ENCODE measurements around the gene PNPLA5.
"Not testable (repeated sequence)": the region's sequence is repeated elsewhere in the genome, so short reads cannot be mapped to it uniquely, and the experiment has no call there.

PNPLA5 gene

GRCh38 chr22:43911351-43911750 is 19.5 kb upstream of the PNPLA5 start:
- no peak overlapping the region for H3K4me3 Mint-ChIP-seq
- peaks cover 27% of the 10 kb centered on the region for H3K27me3 Mint-ChIP-seq
- ATAC-seq: no peak
- H3K27ac Mint-ChIP-seq: no peak overlapping the region
- peaks cover 4% of the 10 kb centered on the region for H3K9me3 Mint-ChIP-seq
- no peaks in the 10 kb centered on the region for H3K36me3 Mint-ChIP-seq
- peaks cover 5% of the 10 kb centered on the region for H3K4me1 Mint-ChIP-seq

- Mint-ChIP-seq H3K4me1 (peaks cover 5% of the 10 kb centered on the region), H3K27ac (no peak overlapping the region), H3K36me3 (no peaks in the 10 kb centered on the region), H3K9me3 (peaks cover 4% of the 10 kb centered on the region), H3K27me3 (peaks cover 32% of the 10 kb centered on the region), H3K4me3 (no peak overlapping the region)
- peak; percentile 18 for ATAC-seq
Measured at GRCh38 chr22:43910178-43910695, 18.4 kb upstream of the PNPLA5 start.

GRCh38 chr22:43909708-43910107 is 17.9 kb upstream of the PNPLA5 start:
- H3K4me3 Mint-ChIP-seq: no peak overlapping the region
- H3K9me3 Mint-ChIP-seq: peaks cover 4% of the 10 kb centered on the region
- no peaks in the 10 kb centered on the region for H3K36me3 Mint-ChIP-seq
- peaks cover 36% of the 10 kb centered on the region for H3K27me3 Mint-ChIP-seq
- no peak overlapping the region for H3K27ac Mint-ChIP-seq
- ATAC-seq: no peak
- peaks cover 5% of the 10 kb centered on the region for H3K4me1 Mint-ChIP-seq

- Mint-ChIP-seq H3K4me1 (no peaks in the 10 kb centered on the region), H3K9me3 (no peaks in the 10 kb centered on the region), H3K27ac (no peak overlapping the region), H3K36me3 (no peaks in the 10 kb centered on the region), H3K27me3 (peaks cover 56% of the 10 kb centered on the region), H3K4me3 (no peak overlapping the region)
- no peak for ATAC-seq
Measured at GRCh38 chr22:43905681-43906080, 13.9 kb upstream of the PNPLA5 start.

DNA sequence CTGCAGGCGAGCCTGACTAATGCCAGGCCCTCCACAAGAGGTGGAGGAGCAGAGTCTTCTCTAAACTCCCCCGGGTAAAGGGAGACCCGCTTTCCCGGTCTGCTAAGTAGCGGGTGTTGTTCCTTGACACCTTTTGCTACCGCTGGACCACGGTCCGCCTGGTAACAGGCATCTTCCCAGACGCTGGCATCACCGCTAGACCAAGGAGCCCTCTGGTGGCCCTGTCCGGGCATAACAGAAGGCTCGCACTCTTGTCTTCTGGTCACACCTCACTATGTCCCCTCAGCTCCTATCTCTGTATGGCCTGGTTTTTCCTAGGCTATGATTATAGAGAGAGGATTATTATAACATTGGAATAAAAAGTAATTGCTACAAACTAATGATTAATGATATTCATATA is 12.6 kb upstream of the PNPLA5 start:
- not testable (repeated sequence) for H3K4me1 Mint-ChIP-seq, H3K36me3 Mint-ChIP-seq, H3K4me3 Mint-ChIP-seq, H3K27ac Mint-ChIP-seq, ATAC-seq, H3K9me3 Mint-ChIP-seq
- H3K27me3 Mint-ChIP-seq: peaks cover 50% of the 10 kb centered on the region

DNA sequence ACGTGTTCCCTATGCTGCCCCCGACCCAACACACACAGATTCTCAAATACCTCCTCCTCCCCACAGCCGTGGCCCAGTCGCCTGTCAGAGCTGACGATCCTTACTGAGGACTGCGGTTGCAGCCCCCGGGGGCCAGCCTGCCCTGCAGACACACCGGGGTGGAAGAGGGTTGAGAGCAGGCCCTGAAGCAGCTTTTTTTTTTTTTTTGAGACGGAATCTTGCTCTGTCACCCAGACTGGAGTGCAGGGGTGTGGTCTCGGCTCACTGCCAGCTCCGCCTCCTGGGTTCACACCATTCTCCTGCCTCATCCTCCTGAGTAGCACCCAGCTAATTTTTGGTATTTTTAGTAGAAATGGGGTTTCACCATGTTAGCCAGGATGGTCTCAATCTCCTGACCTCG is 11.2 kb upstream of the PNPLA5 start:
- not testable (repeated sequence) for H3K4me1 Mint-ChIP-seq, H3K9me3 Mint-ChIP-seq, H3K36me3 Mint-ChIP-seq, ATAC-seq, H3K27ac Mint-ChIP-seq, H3K4me3 Mint-ChIP-seq
- peaks cover 50% of the 10 kb centered on the region for H3K27me3 Mint-ChIP-seq

GRCh38 chr22:43901976-43902643 is 10.3 kb upstream of the PNPLA5 start:
- Mint-ChIP-seq H3K4me3 (no peak overlapping the region), H3K4me1 (no peaks in the 10 kb centered on the region), H3K27me3 (peaks cover 50% of the 10 kb centered on the region), H3K27ac (no peak overlapping the region), H3K36me3 (no peaks in the 10 kb centered on the region), H3K9me3 (no peaks in the 10 kb centered on the region)
- ATAC-seq: no peak

GRCh38 chr22:43900206-43900605 is 8.4 kb upstream of the PNPLA5 start:
- H3K36me3 Mint-ChIP-seq: no peaks in the 10 kb centered on the region
- H3K4me1 Mint-ChIP-seq: no peaks in the 10 kb centered on the region
- no peak overlapping the region for H3K4me3 Mint-ChIP-seq
- no peak overlapping the region for H3K27ac Mint-ChIP-seq
- H3K9me3 Mint-ChIP-seq: no peaks in the 10 kb centered on the region
- H3K27me3 Mint-ChIP-seq: peaks cover 56% of the 10 kb centered on the region
- no peak for ATAC-seq

GRCh38 chr22:43897751-43898261 is 6.0 kb upstream of the PNPLA5 start:
- H3K4me1 Mint-ChIP-seq: no peaks in the 10 kb centered on the region
- H3K27ac Mint-ChIP-seq: no peak overlapping the region
- no peak overlapping the region for H3K4me3 Mint-ChIP-seq
- H3K27me3 Mint-ChIP-seq: peaks cover 57% of the 10 kb centered on the region
- H3K36me3 Mint-ChIP-seq: no peaks in the 10 kb centered on the region
- no peaks in the 10 kb centered on the region for H3K9me3 Mint-ChIP-seq
- ATAC-seq: peak; percentile 4

- H3K36me3 Mint-ChIP-seq: no peaks in the 10 kb centered on the region
- H3K4me1 Mint-ChIP-seq: no peaks in the 10 kb centered on the region
- H3K27me3 Mint-ChIP-seq: peaks cover 57% of the 10 kb centered on the region
- H3K4me3 Mint-ChIP-seq: no peak overlapping the region
- no peak overlapping the region for H3K27ac Mint-ChIP-seq
- no peaks in the 10 kb centered on the region for H3K9me3 Mint-ChIP-seq
- no peak for ATAC-seq
Measured at GRCh38 chr22:43895986-43896645, 4.3 kb upstream of the PNPLA5 start.

- Mint-ChIP-seq H3K9me3 (no peaks in the 10 kb centered on the region), H3K4me1 (no peaks in the 10 kb centered on the region), H3K36me3 (no peaks in the 10 kb centered on the region), H3K27me3 (peaks cover 65% of the 10 kb centered on the region), H3K27ac (no peak overlapping the region), H3K4me3 (no peak overlapping the region)
- no peak for ATAC-seq
Measured at GRCh38 chr22:43894122-43894521, 2.3 kb upstream of the PNPLA5 start.

DNA sequence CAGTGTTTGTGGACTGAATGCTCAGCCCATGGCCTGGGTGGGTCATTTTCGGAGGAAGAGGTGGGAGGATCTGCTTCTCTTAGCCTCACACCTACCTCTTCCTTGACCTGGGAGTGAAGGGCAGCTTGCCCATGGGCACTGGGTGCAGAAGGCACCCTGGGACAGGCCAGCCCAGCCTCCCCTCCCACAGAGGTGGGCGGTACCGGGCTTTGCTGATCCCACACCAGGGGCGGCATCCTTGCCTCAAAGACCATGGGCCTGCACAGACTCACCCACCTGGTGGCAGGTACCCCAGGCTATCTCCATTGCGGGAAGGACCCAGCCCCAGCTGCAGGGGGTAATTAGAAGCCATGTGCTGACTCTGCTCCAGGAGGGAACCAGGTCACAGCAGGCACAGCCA is 1.5 kb upstream of the PNPLA5 start:
- peaks cover 73% of the 10 kb centered on the region for H3K27me3 Mint-ChIP-seq
- ATAC-seq: no peak

DNA sequence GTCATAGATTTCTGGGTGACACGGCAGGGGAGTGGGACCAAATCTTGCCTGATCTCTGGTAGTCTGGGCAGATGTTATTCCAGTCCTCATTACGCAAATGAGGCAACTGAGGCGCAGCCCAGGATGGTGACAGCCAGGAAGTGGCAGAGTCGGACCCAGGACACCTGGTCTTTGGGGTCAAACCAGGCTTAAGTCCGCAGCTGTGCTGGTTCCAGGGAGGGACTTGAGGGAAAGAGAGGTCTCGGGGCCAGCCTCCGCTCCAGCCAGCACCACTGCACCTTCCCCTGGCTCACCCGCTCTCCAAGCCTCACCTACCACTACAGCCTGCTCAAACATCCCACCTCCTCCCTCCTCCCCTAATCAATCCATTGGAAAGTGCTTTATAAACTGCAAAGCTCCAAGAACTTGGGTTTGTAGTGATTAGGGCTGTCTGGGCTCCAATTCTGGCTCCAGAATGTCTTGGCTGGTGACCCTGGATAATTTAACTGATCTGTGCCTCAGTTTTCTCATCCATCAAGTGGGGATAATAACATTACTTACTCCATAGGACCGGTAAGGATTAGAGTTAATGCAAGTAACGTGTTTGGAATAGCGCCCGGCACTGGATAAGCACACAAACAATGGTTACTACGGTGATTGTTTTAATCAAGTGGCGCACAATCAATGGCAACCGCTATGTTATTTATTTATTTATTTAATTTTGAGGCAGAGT is 526 bp upstream of the PNPLA5 start:
- no peaks in the 10 kb centered on the region for H3K36me3 Mint-ChIP-seq
- no peak for ATAC-seq
- H3K4me1 Mint-ChIP-seq: no peaks in the 10 kb centered on the region
- peaks cover 83% of the 10 kb centered on the region for H3K27me3 Mint-ChIP-seq
- no peak overlapping the region for H3K27ac Mint-ChIP-seq
- no peaks in the 10 kb centered on the region for H3K9me3 Mint-ChIP-seq
- no peak overlapping the region for H3K4me3 Mint-ChIP-seq

More for the DNA sequence above, 1.5 kb upstream of the PNPLA5 start:
- H3K4me3 Mint-ChIP-seq: no peak overlapping the region
- H3K4me1 Mint-ChIP-seq: no peaks in the 10 kb centered on the region
- H3K36me3 Mint-ChIP-seq: no peaks in the 10 kb centered on the region
- no peak overlapping the region for H3K27ac Mint-ChIP-seq
- H3K9me3 Mint-ChIP-seq: no peaks in the 10 kb centered on the region

DNA sequence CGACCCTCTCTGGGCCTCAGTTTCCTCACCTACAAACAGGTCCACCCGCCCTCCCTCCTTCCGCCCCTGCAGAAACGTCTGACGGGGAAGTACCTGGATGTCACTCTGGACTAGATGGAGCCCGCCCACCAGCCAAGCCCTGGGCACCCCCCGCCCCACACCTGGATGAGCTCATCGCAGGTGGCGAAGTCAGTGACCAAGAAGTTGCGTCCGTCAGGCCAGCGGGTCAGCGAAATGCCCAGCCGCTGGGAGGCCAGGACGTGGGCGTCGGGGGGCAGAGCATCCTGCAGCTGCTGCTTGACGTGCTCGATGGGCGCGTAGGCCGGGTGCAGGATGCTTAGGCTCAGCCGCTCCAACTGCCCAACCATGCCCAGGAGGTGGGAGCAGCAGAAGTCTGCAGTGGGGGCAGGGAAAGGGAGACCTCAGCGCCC is 897 bp downstream of the PNPLA5 start:
- peaks cover 92% of the 10 kb centered on the region for H3K27me3 Mint-ChIP-seq

DNA sequence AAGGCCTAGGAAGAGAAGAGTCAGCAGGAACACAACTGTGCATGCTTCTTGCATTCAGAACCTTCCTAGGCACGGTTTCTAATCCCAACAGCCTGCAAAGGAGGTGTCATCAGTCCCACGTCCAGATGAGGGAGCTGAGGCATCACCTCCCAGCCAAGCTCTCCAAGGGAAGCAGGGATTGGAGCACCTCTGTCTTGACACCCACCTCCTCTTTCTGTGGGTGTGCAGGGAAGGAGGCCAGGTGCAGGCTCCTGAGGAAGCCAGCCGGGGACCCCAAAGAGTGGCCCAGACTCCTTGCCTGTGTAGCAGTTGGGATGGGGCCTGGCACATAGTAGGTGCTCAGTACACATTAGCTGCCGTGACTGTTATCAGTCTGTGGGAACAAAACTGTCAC is 2.0 kb downstream of the PNPLA5 start:
- Mint-ChIP-seq H3K4me3 (no peak overlapping the region), H3K36me3 (no peaks in the 10 kb centered on the region), H3K9me3 (peaks cover 4% of the 10 kb centered on the region), H3K27me3 (peaks cover 92% of the 10 kb centered on the region), H3K27ac (no peak overlapping the region), H3K4me1 (peaks cover 9% of the 10 kb centered on the region)
- no peak for ATAC-seq

More for the DNA sequence above, 897 bp downstream of the PNPLA5 start:
- H3K36me3 Mint-ChIP-seq: no peaks in the 10 kb centered on the region
- no peak overlapping the region for H3K27ac Mint-ChIP-seq
- H3K4me1 Mint-ChIP-seq: no peaks in the 10 kb centered on the region
- no peaks in the 10 kb centered on the region for H3K9me3 Mint-ChIP-seq
- no peak for ATAC-seq
- H3K4me3 Mint-ChIP-seq: no peak overlapping the region
